Loucy (cell line): ENCODE measurements around the gene FKBP1A.

Experiments
- H2AFZ ChIP-seq: fragments of 200-600 bp; sonication (generic); 2 replicates; pipeline ENCODE4 v1.6.0; 2016; ENCODE audit warnings: antibody characterized with exemption, mild to moderate bottlenecking, low read length, moderate library complexity
- H3F3A ChIP-seq: fragments of 200-600 bp; 2 replicates; pipeline ENCODE4 v1.6.0; 2016; ENCODE audit warnings: antibody characterized with exemption, low read depth, mild to moderate bottlenecking
- H3K27me3 ChIP-seq: fragments of 200-600 bp; sonication (generic); 2 replicates; pipeline ENCODE4 v1.6.1; 2014; ENCODE audit warnings: low read length, mild to moderate bottlenecking; ENCODE audit not compliant: insufficient read depth, poor library complexity, severe bottlenecking
- H3K36me3 ChIP-seq: fragments of 200-600 bp; sonication (generic); 2 replicates; pipeline ENCODE4 v1.6.1; 2016; ENCODE audit warnings: low read length; ENCODE audit not compliant: insufficient read depth
- H3K4me1 ChIP-seq: fragments of 200-600 bp; sonication (generic); 2 replicates; pipeline ENCODE4 v1.5.1; 2014; ENCODE audit warnings: low read length, mild to moderate bottlenecking; ENCODE audit not compliant: insufficient read depth, poor library complexity, severe bottlenecking
- H3K4me2 ChIP-seq: fragments of 200-600 bp; sonication (generic); 2 replicates; pipeline ENCODE4 v1.6.0; 2014; ENCODE audit warnings: antibody characterized with exemption, low read length, low read depth, mild to moderate bottlenecking; ENCODE audit not compliant: poor library complexity, severe bottlenecking
- H3K4me3 ChIP-seq: fragments of 200-600 bp; sonication (generic); 2 replicates; pipeline ENCODE4 v1.5.1; 2014; ENCODE audit warnings: low read length, mild to moderate bottlenecking, mixed read lengths; ENCODE audit not compliant: poor library complexity, severe bottlenecking
- H3K79me2 ChIP-seq: fragments of 200-600 bp; sonication (generic); 2 replicates; pipeline ENCODE4 v1.6.1; 2014; ENCODE audit warnings: low read length; ENCODE audit not compliant: insufficient read depth
- H3K9ac ChIP-seq: fragments of 200-600 bp; sonication (generic); 2 replicates; pipeline ENCODE4 v1.6.0; 2014; ENCODE audit warnings: mild to moderate bottlenecking, low read depth, low read length, moderate library complexity; ENCODE audit not compliant: poor library complexity, severe bottlenecking
- H3K9me2 ChIP-seq: fragments of 200-600 bp; sonication (generic); replicated peaks from 2 replicates; pipeline ENCODE4 v1.6.1; 2016; ENCODE audit warnings: low read depth, low read length, mixed read lengths
- H3K9me3 ChIP-seq: fragments of 200-600 bp; sonication (generic); 2 replicates; pipeline ENCODE4 v1.6.1; 2014; ENCODE audit warnings: mild to moderate bottlenecking, antibody characterized with exemption, low read length, low read depth; ENCODE audit not compliant: insufficient read depth
- H4K20me1 ChIP-seq: fragments of 200-600 bp; sonication (generic); 2 replicates; pipeline ENCODE4 v1.6.0; 2014; ENCODE audit warnings: antibody characterized with exemption, low read length, mild to moderate bottlenecking; ENCODE audit not compliant: insufficient read depth, poor library complexity, severe bottlenecking
- CTCF ChIP-seq: fragments of 200-600 bp; sonication (generic); conservative IDR thresholded peaks from 2 replicates; pipeline ENCODE4 v1.5.1; 2014; ENCODE audit warnings: mild to moderate bottlenecking, antibody characterized with exemption, low read length
- EZH2phosphoT487 ChIP-seq: fragments of 200-600 bp; IDR thresholded peaks from 2 replicates; pipeline ENCODE4 v1.6.1; 2018; ENCODE audit warnings: antibody characterized with exemption, mild to moderate bottlenecking, moderate library complexity, borderline replicate concordance

FKBP1A gene

GRCh38 chr20:1397710-1398109 lies 4.9 kb upstream of the FKBP1A start:
- H3K9ac ChIP-seq: no peak overlapping the region
- no peak overlapping the region for H3K4me2 ChIP-seq
- H3K9me2 ChIP-seq: no peaks in the 10 kb centered on the region
- TF ChIP-seq CTCF (peak; percentile 44), EZH2phosphoT487 (no peak)
- peaks cover 27% of the 10 kb centered on the region for H3K4me1 ChIP-seq
- no peaks in the 10 kb centered on the region for H3K27me3 ChIP-seq
- no peak overlapping the region for H3K4me3 ChIP-seq
- peaks cover 1% of the 10 kb centered on the region; the same call in 1 of the 2 replicates for H3K79me2 ChIP-seq
- H4K20me1 ChIP-seq: no peaks in the 10 kb centered on the region
- no peaks in the 10 kb centered on the region for H3K9me3 ChIP-seq
- H3F3A ChIP-seq: no peaks in the 10 kb centered on the region
- H3K36me3 ChIP-seq: no peaks in the 10 kb centered on the region
- H2AFZ ChIP-seq: no peak overlapping the region

DNA sequence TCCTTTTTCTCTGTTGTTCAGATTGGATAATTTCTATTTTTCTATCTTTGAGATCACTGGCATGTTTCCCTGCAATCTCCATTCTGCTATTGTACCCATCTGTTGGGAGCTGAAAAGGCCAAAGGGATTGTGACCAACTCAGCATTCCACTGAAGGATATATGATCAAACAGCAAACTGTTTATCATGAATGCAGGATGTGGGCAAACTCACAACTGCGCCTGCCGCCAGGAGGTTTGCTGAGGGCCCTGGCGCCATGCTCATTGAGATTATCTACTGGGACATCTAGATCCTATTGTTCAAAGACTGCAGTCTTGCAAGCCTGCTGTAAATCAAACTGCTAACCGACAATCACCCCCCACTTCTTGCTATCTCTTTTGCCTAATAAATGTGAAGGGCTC lies 3.8 kb upstream of the FKBP1A start:
- H4K20me1 ChIP-seq: peaks cover 6% of the 10 kb centered on the region
- no peaks in the 10 kb centered on the region for H3K9me2 ChIP-seq
- TF ChIP-seq EZH2phosphoT487 (no peak), CTCF (no peak)
- peak overlapping the region; percentile 44 for H3K4me2 ChIP-seq
- H3K4me3 ChIP-seq: no peak overlapping the region
- no peak overlapping the region for H2AFZ ChIP-seq
- H3K9me3 ChIP-seq: no peaks in the 10 kb centered on the region
- H3K79me2 ChIP-seq: peaks cover 11% of the 10 kb centered on the region
- H3F3A ChIP-seq: no peaks in the 10 kb centered on the region
- H3K27me3 ChIP-seq: no peaks in the 10 kb centered on the region
- H3K36me3 ChIP-seq: no peaks in the 10 kb centered on the region
- H3K4me1 ChIP-seq: peaks cover 25% of the 10 kb centered on the region
- H3K9ac ChIP-seq: no peak overlapping the region

- Histone ChIP-seq H3K4me2 (peak overlapping the region; percentile 44), H3K9me3 (no peaks in the 10 kb centered on the region), H3F3A (no peaks in the 10 kb centered on the region), H3K36me3 (no peaks in the 10 kb centered on the region), H3K4me3 (no peak overlapping the region), H3K79me2 (peaks cover 16% of the 10 kb centered on the region), H2AFZ (no peak overlapping the region), H4K20me1 (peaks cover 10% of the 10 kb centered on the region), H3K9me2 (no peaks in the 10 kb centered on the region), H3K27me3 (no peaks in the 10 kb centered on the region), H3K9ac (no peak overlapping the region), H3K4me1 (peaks cover 29% of the 10 kb centered on the region)
- TF ChIP-seq CTCF: no peak
- TF ChIP-seq EZH2phosphoT487: no peak
These were observed 3.4 kb upstream of the FKBP1A start for GRCh38 chr20:1396264-1396663.
